Upper lobe of left lung (tissue), 4 donors: ENCODE results near the gene FBXO34.

Experiments
- CTCF ChIP-seq, 6 experiments: fragments of 450-650 bp in 4 of 6; fragments of 200-600 bp in 2 of 6; sonication (generic) in 2 of 6; IDR thresholded peaks; one replicate each; pipeline ENCODE4 v1.5.1; 2016 to 2019; ENCODE audit warnings: antibody characterized with exemption in 6 of 6
- EP300 ChIP-seq, 4 donors: sonication (generic); formaldehyde crosslinking; IDR thresholded peaks; one replicate each; pipeline ENCODE4 v1.5.1; 2017; ENCODE audit warnings: antibody characterized with exemption in 4 of 4, control low read depth in 2 of 4
- POLR2A ChIP-seq, 4 donors: fragments of 450-650 bp; IDR thresholded peaks; one replicate each; pipeline ENCODE4 v1.5.1; 2016 to 2017; ENCODE audit warnings: antibody characterized with exemption in 4 of 4, mild to moderate bottlenecking in 2 of 4
- POLR2AphosphoS5 ChIP-seq, 2 donors: sonication (generic); formaldehyde crosslinking; IDR thresholded peaks; one replicate each; pipeline ENCODE4 v1.5.1; 2017; ENCODE audit warnings: antibody characterized with exemption in 2 of 2

GRCh38 chr14:55339770-55340169, 68.5 kb downstream of the FBXO34 start:
- TF ChIP-seq CTCF (IDR thresholded peaks at IDR 0.05) (no peak), POLR2A (IDR thresholded peaks at IDR 0.05) (no peak), EP300 (IDR thresholded peaks at IDR 0.05) (no peak), POLR2AphosphoS5 (IDR thresholded peaks at IDR 0.05) (no peak)
